GM12878 (cell line): Measurements from ENCODE around the gene STAT5A. TPM values are rescaled to one million over a fixed set of nuclear protein-coding genes. Genes with fewer than 3 reads are reported as not detected.
A peak's percentile ranks its signal among the peaks of the same experiment; 100 is the strongest.

Source experiments
- CBX5 ChIP-seq: sonication (generic); IDR thresholded peaks from 2 replicates; pipeline ENCODE4 v1.6.1; 2016; ENCODE audit warnings: low read depth, moderate library complexity, mild to moderate bottlenecking, inconsistent platforms
- CHD1 ChIP-seq: IDR thresholded peaks from 2 replicates; pipeline ENCODE4 v1.6.1; 2012; ENCODE audit warnings: low read depth, low read length, improper control_type of control experiment
- CHD2 ChIP-seq: IDR thresholded peaks from 2 replicates; pipeline ENCODE4 v1.6.1; 2011; ENCODE audit warnings: low read depth, low read length, improper control_type of control experiment, borderline replicate concordance
- GATAD2B ChIP-seq: fragments of 450-650 bp; conservative IDR thresholded peaks from 2 replicates; pipeline ENCODE4 v1.6.1; 2017; ENCODE audit warnings: low read depth, mild to moderate bottlenecking, moderate library complexity
- HCFC1 ChIP-seq: fragments of 150-350 bp; IDR thresholded peaks from 2 replicates; pipeline ENCODE4 v1.6.1; 2014; ENCODE audit warnings: low read length
- JUND ChIP-seq: IDR thresholded peaks from 2 replicates; pipeline ENCODE4 v1.6.1; 2012; ENCODE audit warnings: low read depth, mild to moderate bottlenecking, low read length, improper control_type of control experiment, moderate library complexity
- NR2C2 ChIP-seq: IDR thresholded peaks from 2 replicates; pipeline ENCODE4 v1.6.1; 2011; ENCODE audit warnings: borderline replicate concordance, low read depth; ENCODE audit not compliant: control insufficient read depth, insufficient read length
- PML ChIP-seq: IDR thresholded peaks from 2 replicates; pipeline ENCODE4 v1.6.1; 2012; ENCODE audit warnings: low read length, inconsistent platforms
- RAD51 ChIP-seq: fragments of 450-650 bp; IDR thresholded peaks from 2 replicates; pipeline ENCODE4 v1.6.1; 2016; ENCODE audit warnings: moderate library complexity, mild to moderate bottlenecking, inconsistent platforms
- RBBP5 ChIP-seq: fragments of 200-600 bp; sonication (generic); conservative IDR thresholded peaks from 2 replicates; pipeline ENCODE4 v1.6.1; 2016
- TBL1XR1 ChIP-seq: IDR thresholded peaks from 2 replicates; pipeline ENCODE4 v1.6.1; 2012; ENCODE audit warnings: low read depth, low read length, improper control_type of control experiment
- TCF7 ChIP-seq: IDR thresholded peaks from 2 replicates; pipeline ENCODE4 v1.6.1; 2014; ENCODE audit warnings: antibody characterized with exemption, borderline replicate concordance
- polyA plus RNA-seq, 11 experiments: library from polyadenylated mRNA; depleted of rRNA in 4 of 11; unstranded in 6 of 11; stranded (reverse) in 5 of 11; fragments of >200 nt; fragmentation: Nextera tagmentation in 4 of 11; fragmentation: Illumina TruSeq in 1 of 11; extraction: Ambion mirVana in 4 of 11; extraction: Trizol in 1 of 11; gene quantifications; 1 replicate in 1 of 11; 2 replicates in 10 of 11; pipeline versions ENCODE4 v1.2.1 to v1.2.3, GENCODE V29; 2011 to 2016; ENCODE audit warnings: inconsistent platforms in 2 of 11, missing spikeins in 2 of 11, low read depth in 1 of 11
- total RNA-seq, 4 experiments: library from RNA; depleted of rRNA in 3 of 4; stranded (reverse); fragments of >200 nt in 3 of 4; fragmentation: Illumina TruSeq in 1 of 4; extraction: Trizol in 1 of 4; gene quantifications; 2 replicates each; pipeline versions ENCODE4 v1.2.1 to v1.2.3, GENCODE V29; 2013 to 2021
- TF ChIP-seq, protein P1 (sequence below): fragments of 450-650 bp; IDR thresholded peaks from 2 replicates; pipeline ENCODE4 v1.6.1; 2017; ENCODE audit warnings: mild to moderate bottlenecking, moderate library complexity
- TF ChIP-seq, protein P2 (sequence below): IDR thresholded peaks from 2 replicates; pipeline ENCODE4 v1.6.1; 2012; ENCODE audit warnings: low read length, inconsistent platforms
- TF ChIP-seq, protein P3 (sequence below): fragments of 450-650 bp; IDR thresholded peaks from 2 replicates; pipeline ENCODE4 v1.6.1; 2017; ENCODE audit warnings: borderline replicate concordance
- TF ChIP-seq, protein P4 (sequence below): IDR thresholded peaks from 2 replicates; pipeline ENCODE4 v1.6.1; 2012; ENCODE audit warnings: improper control_type of control experiment, low read depth, low read length; ENCODE audit not compliant: insufficient replicate concordance

Gene STAT5A
- total and polyA plus RNA-seq, 10 of the 15 experiments (the other 5 are each of a cell fraction or from before 2014, with no cell fraction given): 14.8 to 86.4 (median 41.5) TPM

DNA sequence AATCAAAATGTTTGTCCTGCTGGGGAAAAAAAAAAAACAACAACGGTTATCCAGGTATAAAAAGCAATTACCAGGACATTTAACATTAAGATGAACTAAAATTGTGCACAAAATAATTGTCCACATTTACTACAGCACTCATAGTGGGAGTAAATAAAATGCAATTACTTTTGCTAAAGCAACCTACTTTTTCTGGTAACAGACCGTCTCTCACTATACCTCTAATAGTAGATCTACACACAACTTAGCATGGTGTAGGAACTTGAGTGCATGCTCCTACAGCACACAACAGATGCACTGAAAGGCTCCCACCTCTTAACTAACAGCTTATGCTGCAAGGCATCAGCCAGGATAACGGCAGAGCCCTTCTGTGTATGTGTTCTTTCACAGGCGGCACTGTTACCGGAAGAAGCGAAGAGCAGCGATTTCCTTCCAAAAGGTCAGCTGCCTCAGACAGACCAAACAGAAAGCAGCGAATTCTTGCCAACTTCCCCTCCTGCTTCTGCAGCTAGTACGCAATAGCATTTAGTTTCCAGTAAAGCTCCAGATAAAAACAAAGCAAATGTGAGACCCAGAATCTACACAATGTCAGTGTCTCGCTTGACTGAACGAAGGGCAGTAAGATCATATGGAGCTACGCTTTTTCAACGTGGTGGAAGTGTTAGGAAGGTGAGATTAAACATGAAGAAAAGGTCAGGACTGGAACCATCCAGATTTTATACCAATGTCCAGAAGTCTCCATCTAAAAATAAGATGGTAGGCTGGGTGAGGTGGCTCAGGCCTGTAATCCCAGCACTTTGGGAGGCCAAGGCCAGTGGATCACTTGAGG is 39.7 kb upstream of the STAT5A start (continued):
- TF ChIP-seq, protein P1, sequence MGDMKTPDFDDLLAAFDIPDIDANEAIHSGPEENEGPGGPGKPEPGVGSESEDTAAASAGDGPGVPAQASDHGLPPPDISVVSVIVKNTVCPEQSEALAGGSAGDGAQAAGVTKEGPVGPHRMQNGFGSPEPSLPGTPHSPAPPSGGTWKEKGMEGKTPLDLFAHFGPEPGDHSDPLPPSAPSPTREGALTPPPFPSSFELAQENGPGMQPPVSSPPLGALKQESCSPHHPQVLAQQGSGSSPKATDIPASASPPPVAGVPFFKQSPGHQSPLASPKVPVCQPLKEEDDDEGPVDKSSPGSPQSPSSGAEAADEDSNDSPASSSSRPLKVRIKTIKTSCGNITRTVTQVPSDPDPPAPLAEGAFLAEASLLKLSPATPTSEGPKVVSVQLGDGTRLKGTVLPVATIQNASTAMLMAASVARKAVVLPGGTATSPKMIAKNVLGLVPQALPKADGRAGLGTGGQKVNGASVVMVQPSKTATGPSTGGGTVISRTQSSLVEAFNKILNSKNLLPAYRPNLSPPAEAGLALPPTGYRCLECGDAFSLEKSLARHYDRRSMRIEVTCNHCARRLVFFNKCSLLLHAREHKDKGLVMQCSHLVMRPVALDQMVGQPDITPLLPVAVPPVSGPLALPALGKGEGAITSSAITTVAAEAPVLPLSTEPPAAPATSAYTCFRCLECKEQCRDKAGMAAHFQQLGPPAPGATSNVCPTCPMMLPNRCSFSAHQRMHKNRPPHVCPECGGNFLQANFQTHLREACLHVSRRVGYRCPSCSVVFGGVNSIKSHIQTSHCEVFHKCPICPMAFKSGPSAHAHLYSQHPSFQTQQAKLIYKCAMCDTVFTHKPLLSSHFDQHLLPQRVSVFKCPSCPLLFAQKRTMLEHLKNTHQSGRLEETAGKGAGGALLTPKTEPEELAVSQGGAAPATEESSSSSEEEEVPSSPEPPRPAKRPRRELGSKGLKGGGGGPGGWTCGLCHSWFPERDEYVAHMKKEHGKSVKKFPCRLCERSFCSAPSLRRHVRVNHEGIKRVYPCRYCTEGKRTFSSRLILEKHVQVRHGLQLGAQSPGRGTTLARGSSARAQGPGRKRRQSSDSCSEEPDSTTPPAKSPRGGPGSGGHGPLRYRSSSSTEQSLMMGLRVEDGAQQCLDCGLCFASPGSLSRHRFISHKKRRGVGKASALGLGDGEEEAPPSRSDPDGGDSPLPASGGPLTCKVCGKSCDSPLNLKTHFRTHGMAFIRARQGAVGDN: peak; percentile 82
- TF ChIP-seq PML (peak; percentile 63; the same call in 1 of the 2 replicates), JUND (no peak), CHD2 (no peak), RBBP5 (no peak), HCFC1 (peak; percentile 28; the same call in 1 of the 2 replicates), GATAD2B (no peak), RAD51 (peak; percentile 92), CHD1 (no peak), TBL1XR1 (no peak), CBX5 (no peak), NR2C2 (no peak), TCF7 (no peak)
- TF ChIP-seq, protein P2, sequence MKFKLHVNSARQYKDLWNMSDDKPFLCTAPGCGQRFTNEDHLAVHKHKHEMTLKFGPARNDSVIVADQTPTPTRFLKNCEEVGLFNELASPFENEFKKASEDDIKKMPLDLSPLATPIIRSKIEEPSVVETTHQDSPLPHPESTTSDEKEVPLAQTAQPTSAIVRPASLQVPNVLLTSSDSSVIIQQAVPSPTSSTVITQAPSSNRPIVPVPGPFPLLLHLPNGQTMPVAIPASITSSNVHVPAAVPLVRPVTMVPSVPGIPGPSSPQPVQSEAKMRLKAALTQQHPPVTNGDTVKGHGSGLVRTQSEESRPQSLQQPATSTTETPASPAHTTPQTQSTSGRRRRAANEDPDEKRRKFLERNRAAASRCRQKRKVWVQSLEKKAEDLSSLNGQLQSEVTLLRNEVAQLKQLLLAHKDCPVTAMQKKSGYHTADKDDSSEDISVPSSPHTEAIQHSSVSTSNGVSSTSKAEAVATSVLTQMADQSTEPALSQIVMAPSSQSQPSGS: no peak
- TF ChIP-seq, protein P3, sequence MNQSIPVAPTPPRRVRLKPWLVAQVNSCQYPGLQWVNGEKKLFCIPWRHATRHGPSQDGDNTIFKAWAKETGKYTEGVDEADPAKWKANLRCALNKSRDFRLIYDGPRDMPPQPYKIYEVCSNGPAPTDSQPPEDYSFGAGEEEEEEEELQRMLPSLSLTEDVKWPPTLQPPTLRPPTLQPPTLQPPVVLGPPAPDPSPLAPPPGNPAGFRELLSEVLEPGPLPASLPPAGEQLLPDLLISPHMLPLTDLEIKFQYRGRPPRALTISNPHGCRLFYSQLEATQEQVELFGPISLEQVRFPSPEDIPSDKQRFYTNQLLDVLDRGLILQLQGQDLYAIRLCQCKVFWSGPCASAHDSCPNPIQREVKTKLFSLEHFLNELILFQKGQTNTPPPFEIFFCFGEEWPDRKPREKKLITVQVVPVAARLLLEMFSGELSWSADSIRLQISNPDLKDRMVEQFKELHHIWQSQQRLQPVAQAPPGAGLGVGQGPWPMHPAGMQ: no peak
- TF ChIP-seq, protein P4, sequence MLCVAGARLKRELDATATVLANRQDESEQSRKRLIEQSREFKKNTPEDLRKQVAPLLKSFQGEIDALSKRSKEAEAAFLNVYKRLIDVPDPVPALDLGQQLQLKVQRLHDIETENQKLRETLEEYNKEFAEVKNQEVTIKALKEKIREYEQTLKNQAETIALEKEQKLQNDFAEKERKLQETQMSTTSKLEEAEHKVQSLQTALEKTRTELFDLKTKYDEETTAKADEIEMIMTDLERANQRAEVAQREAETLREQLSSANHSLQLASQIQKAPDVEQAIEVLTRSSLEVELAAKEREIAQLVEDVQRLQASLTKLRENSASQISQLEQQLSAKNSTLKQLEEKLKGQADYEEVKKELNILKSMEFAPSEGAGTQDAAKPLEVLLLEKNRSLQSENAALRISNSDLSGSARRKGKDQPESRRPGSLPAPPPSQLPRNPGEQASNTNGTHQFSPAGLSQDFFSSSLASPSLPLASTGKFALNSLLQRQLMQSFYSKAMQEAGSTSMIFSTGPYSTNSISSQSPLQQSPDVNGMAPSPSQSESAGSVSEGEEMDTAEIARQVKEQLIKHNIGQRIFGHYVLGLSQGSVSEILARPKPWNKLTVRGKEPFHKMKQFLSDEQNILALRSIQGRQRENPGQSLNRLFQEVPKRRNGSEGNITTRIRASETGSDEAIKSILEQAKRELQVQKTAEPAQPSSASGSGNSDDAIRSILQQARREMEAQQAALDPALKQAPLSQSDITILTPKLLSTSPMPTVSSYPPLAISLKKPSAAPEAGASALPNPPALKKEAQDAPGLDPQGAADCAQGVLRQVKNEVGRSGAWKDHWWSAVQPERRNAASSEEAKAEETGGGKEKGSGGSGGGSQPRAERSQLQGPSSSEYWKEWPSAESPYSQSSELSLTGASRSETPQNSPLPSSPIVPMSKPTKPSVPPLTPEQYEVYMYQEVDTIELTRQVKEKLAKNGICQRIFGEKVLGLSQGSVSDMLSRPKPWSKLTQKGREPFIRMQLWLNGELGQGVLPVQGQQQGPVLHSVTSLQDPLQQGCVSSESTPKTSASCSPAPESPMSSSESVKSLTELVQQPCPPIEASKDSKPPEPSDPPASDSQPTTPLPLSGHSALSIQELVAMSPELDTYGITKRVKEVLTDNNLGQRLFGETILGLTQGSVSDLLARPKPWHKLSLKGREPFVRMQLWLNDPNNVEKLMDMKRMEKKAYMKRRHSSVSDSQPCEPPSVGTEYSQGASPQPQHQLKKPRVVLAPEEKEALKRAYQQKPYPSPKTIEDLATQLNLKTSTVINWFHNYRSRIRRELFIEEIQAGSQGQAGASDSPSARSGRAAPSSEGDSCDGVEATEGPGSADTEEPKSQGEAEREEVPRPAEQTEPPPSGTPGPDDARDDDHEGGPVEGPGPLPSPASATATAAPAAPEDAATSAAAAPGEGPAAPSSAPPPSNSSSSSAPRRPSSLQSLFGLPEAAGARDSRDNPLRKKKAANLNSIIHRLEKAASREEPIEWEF: no peak
